Natural killer cell treated with Interleukin-12 subunit alpha and Interleukin-12 subunit beta and Interleukin-15 and Interleukin-18, amount 100 ng/mL, for 72 hours (primary cell): ENCODE results near the gene CFAP99. TPM values are rescaled to one million over a fixed set of nuclear protein-coding genes. Genes with fewer than 3 reads are reported as not detected.
A peak's percentile ranks its signal among the peaks of the same experiment; 100 is the strongest.

ENCODE experiments used
- ATAC-seq, 2 donors: fragments of 150-1000 bp; cut with Tn5 transposase in 1 of 2; sonication (Bioruptor Pico), chemical (Tn5 transposase) in 1 of 2; 2 replicates each; pipeline ENCODE4 v1.10.0; 2021
- DNase-seq: peaks from one replicate; pipeline ENCODE4 v3.0.0; 2022; ENCODE audit warnings: low spot score
- H3K27ac Mint-ChIP-seq, 2 donors: 1 replicate in 1 of 2; 2 replicates in 1 of 2; pipeline ENCODE4 v1.8.0; 2022; ENCODE audit warnings: mixed read lengths in 2 of 2, mild to moderate bottlenecking in 1 of 2, moderate library complexity in 1 of 2
- H3K27me3 Mint-ChIP-seq, 2 donors: 1 replicate in 1 of 2; 2 replicates in 1 of 2; pipeline ENCODE4 v1.8.0; 2022; ENCODE audit warnings: mixed read lengths in 2 of 2
- H3K36me3 Mint-ChIP-seq: one replicate; pipeline ENCODE4 v1.8.0; 2022; ENCODE audit warnings: mixed read lengths
- H3K4me1 Mint-ChIP-seq, 2 donors: 1 replicate in 1 of 2; 2 replicates in 1 of 2; pipeline ENCODE4 v1.8.0; 2022; ENCODE audit warnings: low read depth in 2 of 2, mixed read lengths in 2 of 2, mild to moderate bottlenecking in 1 of 2
- H3K4me3 Mint-ChIP-seq: one replicate; pipeline ENCODE4 v1.8.0; 2022; ENCODE audit warnings: mixed read lengths
- H3K9me3 Mint-ChIP-seq: 2 replicates; pipeline ENCODE4 v1.8.0; 2022; ENCODE audit warnings: mixed read lengths
- total RNA-seq, 2 donors: library from RNA; stranded (reverse); gene quantifications; one replicate each; pipeline ENCODE4 v1.2.3, GENCODE V29; 2022

Gene CFAP99
- total RNA-seq, 2 donors from 2014 or later, result not detected

DNA sequence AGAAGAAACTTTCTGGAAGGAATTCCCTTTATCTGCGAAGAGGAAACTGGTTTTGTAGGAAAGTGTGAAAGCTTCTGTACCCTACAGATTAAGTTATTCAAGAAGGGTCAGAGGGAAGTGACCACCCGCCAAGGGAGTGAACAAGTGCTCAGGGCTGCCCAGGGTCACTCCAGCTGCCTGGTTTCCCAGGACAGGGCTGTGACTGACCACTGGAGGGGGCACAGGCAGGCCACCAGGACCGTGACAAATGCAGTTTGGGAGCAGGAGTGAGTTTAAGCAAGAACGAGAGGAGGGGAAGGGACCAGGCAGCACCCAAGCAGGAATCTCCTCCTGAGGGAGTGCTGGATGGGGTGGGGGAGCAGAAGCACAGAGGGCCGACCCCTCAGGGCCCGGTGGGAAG, 34.5 kb upstream of the CFAP99 start:
- ATAC-seq (no peak), DNase-seq (no peak)
- Mint-ChIP-seq H3K27ac (peak overlapping the region in 1 of 2 donors; percentile 7), H3K4me1 (peaks cover 23 to 34% of the 10 kb centered on the region in 2 donors), H3K9me3 (no peaks in the 10 kb centered on the region), H3K4me3 (no peak overlapping the region), H3K27me3 (no peaks in the 10 kb centered on the region), H3K36me3 (no peaks in the 10 kb centered on the region)

GRCh38 chr4:2385516-2385915, 33.2 kb upstream of the CFAP99 start:
- DNase-seq (no peak), ATAC-seq (no peak)
- H3K27me3 Mint-ChIP-seq, result no peaks in the 10 kb centered on the region
- no peaks in the 10 kb centered on the region for H3K36me3 Mint-ChIP-seq
- no peaks in the 10 kb centered on the region for H3K9me3 Mint-ChIP-seq
- H3K4me3 Mint-ChIP-seq, result no peak overlapping the region
- peaks cover 32 to 40% of the 10 kb centered on the region in 2 donors for H3K4me1 Mint-ChIP-seq
- no peak overlapping the region for H3K27ac Mint-ChIP-seq

DNA sequence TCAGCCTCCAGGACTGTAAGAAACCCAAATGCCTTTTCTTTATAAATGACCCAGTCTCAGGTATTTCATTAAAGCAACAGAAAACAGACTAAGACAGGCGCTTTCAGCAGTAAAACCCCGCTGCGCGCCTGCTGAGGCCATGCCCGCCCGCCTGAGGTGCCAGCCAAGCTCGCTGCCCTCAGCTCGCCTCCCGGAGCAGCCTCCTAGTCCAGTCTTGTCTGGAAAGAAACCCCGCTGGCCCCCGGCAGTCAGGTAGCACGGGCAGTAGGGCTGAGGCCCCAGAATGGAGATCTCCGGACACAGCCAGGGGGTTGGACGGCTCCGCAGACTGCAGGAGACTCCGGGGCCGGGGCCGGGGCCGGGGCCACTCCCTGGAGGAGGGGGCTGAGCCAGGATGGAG, 32.0 kb upstream of the CFAP99 start:
- H3K36me3 Mint-ChIP-seq, result no peaks in the 10 kb centered on the region
- peaks cover 39 to 46% of the 10 kb centered on the region in 2 donors for H3K4me1 Mint-ChIP-seq
- H3K27me3 Mint-ChIP-seq, result no peaks in the 10 kb centered on the region
- H3K27ac Mint-ChIP-seq, result no peak overlapping the region
- ATAC-seq (no peak), DNase-seq (no peak)
- H3K4me3 Mint-ChIP-seq, result no peak overlapping the region
- no peaks in the 10 kb centered on the region for H3K9me3 Mint-ChIP-seq

DNA sequence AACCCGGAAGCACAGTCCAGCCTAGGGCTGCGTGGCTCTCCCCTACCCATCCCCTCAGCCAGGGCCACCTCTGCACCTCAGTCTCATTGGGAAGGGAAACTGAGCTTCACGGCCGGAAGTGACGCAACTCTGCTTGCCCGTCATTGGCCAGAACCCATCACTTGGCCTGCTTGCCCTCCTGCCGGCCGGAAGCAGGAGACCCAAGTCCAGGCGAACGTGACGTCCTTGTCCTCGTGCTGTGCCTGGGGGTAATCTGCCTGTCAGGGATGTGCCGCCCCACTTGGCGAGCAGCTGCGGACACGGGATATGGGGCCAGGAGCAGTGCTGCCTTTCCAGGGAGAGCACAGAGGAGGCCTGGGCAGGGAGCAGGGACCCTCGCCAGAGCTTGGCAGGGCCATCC, 31.5 kb upstream of the CFAP99 start:
- H3K9me3 Mint-ChIP-seq, result no peaks in the 10 kb centered on the region
- peaks cover 42 to 48% of the 10 kb centered on the region in 2 donors for H3K4me1 Mint-ChIP-seq
- H3K27me3 Mint-ChIP-seq, result no peaks in the 10 kb centered on the region
- no peak for ATAC-seq
- H3K27ac Mint-ChIP-seq, result no peak overlapping the region
- DNase-seq, result no peak
- no peaks in the 10 kb centered on the region for H3K36me3 Mint-ChIP-seq
- H3K4me3 Mint-ChIP-seq, result no peak overlapping the region

DNA sequence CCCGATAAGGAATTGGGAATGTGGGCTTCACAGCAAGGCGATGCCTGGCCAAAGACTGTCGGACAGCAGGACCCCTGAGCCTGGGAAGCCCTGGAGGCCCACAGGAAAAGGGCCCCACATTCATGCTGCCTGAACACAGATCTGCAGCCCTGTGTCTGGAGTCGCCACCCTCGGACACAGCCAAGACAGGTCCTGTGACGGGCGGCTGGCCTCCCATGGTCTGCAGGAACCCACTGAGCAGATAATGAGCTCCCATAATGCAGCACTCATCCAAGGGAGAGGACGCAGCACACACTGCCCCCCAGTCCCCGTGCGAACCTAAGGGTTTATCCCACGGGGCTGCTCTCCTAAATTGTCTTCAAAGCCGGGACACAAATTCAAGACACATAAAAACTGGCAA, 30.9 kb upstream of the CFAP99 start:
- Mint-ChIP-seq H3K27ac (no peak overlapping the region), H3K4me1 (peaks cover 47 to 49% of the 10 kb centered on the region in 2 donors), H3K4me3 (no peak overlapping the region), H3K27me3 (no peaks in the 10 kb centered on the region), H3K36me3 (no peaks in the 10 kb centered on the region), H3K9me3 (no peaks in the 10 kb centered on the region)
- DNase-seq, result no peak
- no peak for ATAC-seq

DNA sequence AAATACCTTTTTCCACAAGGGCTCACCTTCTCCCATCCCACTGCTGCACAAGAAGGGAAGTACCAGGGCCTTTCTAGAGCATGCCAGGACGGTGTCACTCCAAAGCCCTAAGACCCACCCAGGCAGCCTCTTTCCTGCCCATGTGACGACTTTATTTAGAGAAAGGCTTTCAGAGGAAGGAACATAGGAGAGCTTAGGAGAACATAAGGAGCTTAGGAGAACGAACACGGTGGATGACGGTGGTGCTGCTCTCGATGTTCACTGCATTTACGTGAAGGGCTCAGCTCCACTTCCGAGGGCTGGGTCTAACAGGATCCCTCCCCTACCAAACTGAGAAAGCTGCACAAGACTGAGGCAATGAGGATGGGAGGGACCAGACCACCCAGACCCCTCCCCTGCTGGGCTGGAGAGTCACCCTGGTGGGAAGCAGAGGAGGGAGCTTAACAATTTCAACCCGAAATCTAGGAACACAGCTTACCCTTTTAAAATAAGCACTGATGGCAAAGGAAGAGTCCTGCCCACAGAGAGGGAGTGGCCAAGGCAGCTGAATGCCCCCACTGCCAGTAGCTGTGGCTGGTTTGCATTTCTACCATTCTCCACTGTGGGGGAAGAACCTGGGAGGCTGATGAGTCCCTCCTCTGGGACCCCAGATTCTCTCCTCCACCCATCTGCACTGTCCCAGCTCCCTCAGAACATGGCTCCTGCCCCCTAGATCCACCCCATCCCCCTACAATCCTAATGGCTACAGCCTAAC, 30.1 kb upstream of the CFAP99 start:
- no peak overlapping the region for H3K4me3 Mint-ChIP-seq
- DNase-seq (no peak), ATAC-seq (no peak)
- H3K27me3 Mint-ChIP-seq, result no peaks in the 10 kb centered on the region
- peaks cover 50% of the 10 kb centered on the region in 2 donors for H3K4me1 Mint-ChIP-seq
- H3K9me3 Mint-ChIP-seq, result no peaks in the 10 kb centered on the region
- peak overlapping the region in 1 of 2 donors; percentile 60 for H3K27ac Mint-ChIP-seq
- no peaks in the 10 kb centered on the region for H3K36me3 Mint-ChIP-seq

DNA sequence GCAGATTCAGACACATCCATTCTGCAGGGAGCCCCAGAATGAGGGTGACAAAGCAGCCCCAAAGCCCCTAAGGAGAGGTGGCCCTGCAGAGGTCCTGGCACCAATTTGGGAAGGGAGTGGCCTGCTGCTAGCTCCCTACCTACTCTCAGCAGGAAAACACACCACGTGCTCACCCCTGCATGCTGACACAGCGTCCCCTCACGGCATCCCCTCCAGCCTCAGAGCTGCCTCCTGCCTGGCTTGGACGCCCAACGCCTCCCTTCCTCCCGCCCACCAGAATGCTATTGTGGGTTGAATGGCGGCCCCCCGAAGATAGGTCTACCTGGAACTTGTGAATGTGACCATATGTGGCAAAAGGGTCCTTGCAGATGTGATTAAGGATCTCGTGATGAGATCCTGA, 29.1 kb upstream of the CFAP99 start:
- no peaks in the 10 kb centered on the region for H3K9me3 Mint-ChIP-seq
- H3K27ac Mint-ChIP-seq, result peak overlapping the region in 1 of 2 donors; percentile 56
- ATAC-seq (no peak), DNase-seq (no peak)
- H3K36me3 Mint-ChIP-seq, result no peaks in the 10 kb centered on the region
- peaks cover 53% of the 10 kb centered on the region in 2 donors for H3K4me1 Mint-ChIP-seq
- no peaks in the 10 kb centered on the region for H3K27me3 Mint-ChIP-seq
- no peak overlapping the region for H3K4me3 Mint-ChIP-seq

DNA sequence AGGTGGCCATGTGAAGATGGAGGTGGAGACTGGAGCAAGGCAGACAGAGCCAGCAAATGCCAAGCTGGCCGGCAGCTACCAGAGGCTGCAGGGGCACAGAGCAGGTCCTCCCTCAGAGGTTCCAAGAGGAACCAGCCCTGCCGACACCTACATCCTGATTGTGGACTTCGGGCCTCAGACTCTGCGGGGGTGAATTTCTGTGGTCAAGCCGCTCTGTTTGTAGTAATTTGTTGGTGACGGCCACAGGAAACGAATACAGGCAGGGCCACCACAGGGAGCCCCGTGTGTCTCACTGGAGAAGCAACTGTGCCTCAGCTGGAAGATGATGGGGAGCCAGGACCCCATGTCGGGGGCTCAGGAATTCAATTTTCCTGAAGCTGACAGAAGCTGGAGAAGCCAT, 28.6 kb upstream of the CFAP99 start:
- Mint-ChIP-seq H3K4me3 (peak overlapping the region; percentile 25), H3K4me1 (peaks cover 56 to 58% of the 10 kb centered on the region in 2 donors), H3K36me3 (no peaks in the 10 kb centered on the region), H3K9me3 (no peaks in the 10 kb centered on the region), H3K27me3 (no peaks in the 10 kb centered on the region), H3K27ac (peak overlapping the region in 1 of 2 donors; percentile 56)
- ATAC-seq (peak; percentile 34 to 63), DNase-seq (no peak)

DNA sequence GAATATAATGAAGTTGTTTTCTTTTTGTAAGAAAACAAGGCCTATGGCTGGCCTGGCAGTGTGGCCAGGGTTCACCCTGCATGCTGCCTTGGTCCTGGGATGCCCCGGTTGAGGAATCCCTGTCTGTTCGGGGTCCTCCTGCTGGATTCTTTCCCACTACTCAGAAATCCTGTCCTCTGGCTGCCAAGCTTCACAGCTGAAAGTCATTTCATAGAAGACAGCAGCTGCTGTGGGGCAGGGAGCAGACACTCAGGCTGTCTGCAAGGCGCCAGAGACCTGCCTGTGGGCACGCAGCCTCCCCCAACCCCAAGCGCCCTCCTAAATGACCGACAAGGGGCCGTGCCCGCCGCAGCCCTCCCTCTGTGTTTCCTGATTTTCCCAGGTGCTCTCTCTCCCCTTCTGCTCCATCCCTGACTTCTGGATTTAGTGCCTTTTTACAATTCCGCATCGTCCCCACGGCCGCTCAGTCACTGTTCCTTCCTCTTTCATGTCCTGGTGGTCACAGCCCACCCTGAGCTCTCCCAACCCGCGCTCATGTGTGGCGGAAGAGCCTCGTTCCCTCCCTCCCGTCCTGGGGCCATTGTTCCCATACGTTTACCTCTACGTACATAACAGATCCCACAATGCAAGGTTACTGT, 27.9 kb upstream of the CFAP99 start:
- no peak for ATAC-seq
- Mint-ChIP-seq H3K27me3 (no peaks in the 10 kb centered on the region), H3K4me1 (peaks cover 56 to 59% of the 10 kb centered on the region in 2 donors), H3K4me3 (peak overlapping the region; percentile 56), H3K9me3 (no peaks in the 10 kb centered on the region), H3K27ac (peak overlapping the region; percentile 64 to 92), H3K36me3 (no peaks in the 10 kb centered on the region)
- DNase-seq, result no peak

DNA sequence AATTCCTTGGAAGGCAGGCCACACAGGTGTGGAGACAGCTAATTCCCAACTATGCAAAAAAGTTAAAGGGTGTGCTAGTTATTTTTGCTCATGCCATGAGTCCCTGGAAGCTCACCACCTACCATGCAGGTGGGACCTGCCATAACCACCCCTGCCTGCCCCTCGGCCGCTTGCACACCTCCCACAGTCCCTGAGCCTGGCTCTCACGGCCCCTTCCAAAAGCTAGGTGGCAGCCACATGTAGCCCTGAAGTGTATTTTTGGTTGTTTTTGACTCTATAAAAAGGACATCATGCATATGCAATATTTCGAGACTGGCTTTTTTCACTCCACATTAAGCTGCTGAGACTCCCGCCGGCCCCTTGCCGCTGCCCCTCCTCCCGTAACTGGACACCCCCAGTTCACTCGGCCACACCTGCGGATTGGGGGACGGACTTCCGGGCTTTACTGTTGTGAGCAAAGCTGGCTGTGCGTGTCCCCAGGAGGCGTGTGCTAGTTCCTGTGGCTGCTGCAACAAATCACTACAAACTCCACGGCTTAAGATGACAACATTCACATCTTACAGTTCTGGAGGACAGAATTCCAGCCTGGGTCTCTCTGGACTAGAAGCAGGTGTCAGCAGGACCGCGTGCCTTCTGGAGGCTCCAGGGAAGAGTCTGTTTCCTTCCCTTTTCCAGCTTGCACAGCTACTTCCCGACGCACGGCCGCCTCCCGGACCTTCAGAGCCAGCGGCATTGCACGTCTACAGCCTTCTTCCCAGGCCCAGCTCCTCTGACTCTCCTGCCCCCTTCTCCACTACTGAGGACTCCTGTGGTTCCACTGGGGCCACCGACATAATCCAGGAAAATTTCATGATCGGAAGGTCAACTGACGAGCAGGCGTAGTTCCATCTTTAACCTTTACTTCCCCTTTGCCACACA, 25.1 kb upstream of the CFAP99 start:
- Mint-ChIP-seq H3K27ac (peak overlapping the region in 1 of 2 donors; percentile 77), H3K4me1 (peaks cover 55 to 63% of the 10 kb centered on the region in 2 donors), H3K4me3 (peak overlapping the region; percentile 52), H3K27me3 (no peaks in the 10 kb centered on the region), H3K9me3 (no peaks in the 10 kb centered on the region), H3K36me3 (no peaks in the 10 kb centered on the region)
- ATAC-seq (peak; percentile 58 to 71), DNase-seq (no peak)

GRCh38 chr4:2394528-2394927, 24.2 kb upstream of the CFAP99 start:
- Mint-ChIP-seq H3K4me1 (peaks cover 55 to 63% of the 10 kb centered on the region in 2 donors), H3K36me3 (no peaks in the 10 kb centered on the region), H3K27me3 (no peaks in the 10 kb centered on the region), H3K9me3 (no peaks in the 10 kb centered on the region), H3K4me3 (peak overlapping the region; percentile 52), H3K27ac (peak overlapping the region in 1 of 2 donors; percentile 77)
- DNase-seq (no peak), ATAC-seq (no peak)

- Mint-ChIP-seq H3K9me3 (no peaks in the 10 kb centered on the region), H3K27me3 (no peaks in the 10 kb centered on the region), H3K36me3 (no peaks in the 10 kb centered on the region), H3K27ac (peak overlapping the region in 1 of 2 donors; percentile 28), H3K4me1 (peaks cover 51 to 58% of the 10 kb centered on the region in 2 donors), H3K4me3 (no peak overlapping the region)
- DNase-seq (no peak), ATAC-seq (no peak)
Observed at GRCh38 chr4:2395038-2395437, 23.7 kb upstream of the CFAP99 start.

- DNase-seq (no peak), ATAC-seq (no peak)
- Mint-ChIP-seq H3K9me3 (no peaks in the 10 kb centered on the region), H3K27ac (no peak overlapping the region), H3K27me3 (no peaks in the 10 kb centered on the region), H3K4me1 (peaks cover 46 to 55% of the 10 kb centered on the region in 2 donors), H3K36me3 (no peaks in the 10 kb centered on the region), H3K4me3 (no peak overlapping the region)
Observed at GRCh38 chr4:2395584-2395983, 23.2 kb upstream of the CFAP99 start.
